ENCODE measurements around the gene ASIP.
A peak's percentile ranks its signal among the peaks of the same experiment; 100 is the strongest.

The ASIP gene

GRCh38 chr20:34312544-34313217 is 71.5 kb downstream of the ASIP start:
- DNase-seq = peak; percentile 95

DNA sequence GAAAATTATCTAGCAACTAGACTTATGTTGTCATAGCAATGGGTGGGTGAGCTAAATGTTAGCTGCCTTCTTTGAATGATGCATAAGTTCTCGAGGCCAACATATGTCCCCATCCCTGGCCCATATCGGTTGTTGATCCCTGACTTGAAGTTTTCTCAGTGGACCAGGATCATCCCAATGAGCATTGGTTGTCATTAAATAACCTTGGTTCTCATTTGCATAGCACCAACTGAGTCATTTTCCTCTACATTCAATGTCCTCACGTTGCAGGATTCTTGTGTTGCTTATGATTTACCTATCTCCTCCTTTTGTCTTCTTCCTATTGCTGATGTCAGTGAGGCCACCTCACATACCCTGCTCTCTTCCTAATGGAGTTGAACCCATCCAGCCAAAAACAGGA is 74.0 kb downstream of the ASIP start:
- DNase-seq = no peak

DNA sequence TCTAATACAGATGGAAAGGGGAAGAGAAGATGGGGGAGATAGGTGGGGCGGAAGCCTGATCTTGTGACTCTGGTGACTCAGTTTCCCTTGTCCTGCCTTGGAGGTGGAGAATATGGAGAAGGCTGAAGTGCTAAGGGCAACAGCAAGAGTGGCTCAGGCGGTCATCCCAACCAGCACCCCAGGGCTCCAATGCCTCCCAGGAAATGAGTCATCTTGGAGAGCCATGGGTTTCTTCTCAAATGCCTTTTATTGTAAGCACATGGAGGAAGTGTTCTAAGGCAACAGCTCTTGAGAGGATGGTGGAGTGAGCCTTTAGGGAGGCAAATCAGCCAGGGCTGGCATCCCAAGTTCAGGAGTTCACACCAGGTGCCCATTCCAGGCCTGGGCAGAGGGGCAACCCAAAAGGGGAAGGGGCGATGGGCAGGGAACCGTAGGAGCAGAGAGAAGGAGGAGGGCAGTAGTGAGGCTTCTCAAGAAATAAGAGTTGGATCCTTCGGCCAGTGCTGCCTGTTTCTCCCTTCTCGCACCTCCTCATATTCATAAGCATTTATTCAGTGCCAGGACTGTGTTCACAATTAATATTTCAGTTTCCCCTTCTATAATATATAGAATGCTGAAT is 75.1 kb downstream of the ASIP start:
- DNase-seq = no peak

Data from OCI-M1 (cell line).